Measurements from ENCODE around the gene RANBP17.
"Not testable (repeated sequence)": the region's sequence is repeated elsewhere in the genome, so short reads cannot be mapped to it uniquely, and the experiment has no call there.

Gene RANBP17

DNA sequence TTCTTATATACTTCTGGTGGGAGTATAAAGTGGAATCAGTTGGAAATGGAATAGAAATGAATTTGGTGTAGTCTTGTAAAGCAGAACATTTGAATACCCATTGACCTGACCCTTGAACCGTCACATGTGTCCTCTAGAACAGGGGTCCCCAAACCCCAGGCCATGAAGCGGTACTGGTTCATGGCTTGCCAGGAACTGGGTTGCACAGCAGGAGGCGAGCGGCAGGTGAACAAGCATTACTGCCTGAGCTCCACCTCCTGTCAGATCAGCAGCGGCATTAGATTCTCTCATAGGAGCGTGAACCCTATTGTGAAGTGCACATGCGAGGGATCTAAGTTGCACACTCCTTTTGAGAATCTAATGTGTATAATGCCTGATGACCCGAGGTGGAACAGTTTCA is 80.0 kb downstream of the RANBP17 start:
- H3K4me3 ChIP-seq (ENCODE audit: low read depth, low read length) = no peak overlapping the region
- TF ChIP-seq, protein P1, sequence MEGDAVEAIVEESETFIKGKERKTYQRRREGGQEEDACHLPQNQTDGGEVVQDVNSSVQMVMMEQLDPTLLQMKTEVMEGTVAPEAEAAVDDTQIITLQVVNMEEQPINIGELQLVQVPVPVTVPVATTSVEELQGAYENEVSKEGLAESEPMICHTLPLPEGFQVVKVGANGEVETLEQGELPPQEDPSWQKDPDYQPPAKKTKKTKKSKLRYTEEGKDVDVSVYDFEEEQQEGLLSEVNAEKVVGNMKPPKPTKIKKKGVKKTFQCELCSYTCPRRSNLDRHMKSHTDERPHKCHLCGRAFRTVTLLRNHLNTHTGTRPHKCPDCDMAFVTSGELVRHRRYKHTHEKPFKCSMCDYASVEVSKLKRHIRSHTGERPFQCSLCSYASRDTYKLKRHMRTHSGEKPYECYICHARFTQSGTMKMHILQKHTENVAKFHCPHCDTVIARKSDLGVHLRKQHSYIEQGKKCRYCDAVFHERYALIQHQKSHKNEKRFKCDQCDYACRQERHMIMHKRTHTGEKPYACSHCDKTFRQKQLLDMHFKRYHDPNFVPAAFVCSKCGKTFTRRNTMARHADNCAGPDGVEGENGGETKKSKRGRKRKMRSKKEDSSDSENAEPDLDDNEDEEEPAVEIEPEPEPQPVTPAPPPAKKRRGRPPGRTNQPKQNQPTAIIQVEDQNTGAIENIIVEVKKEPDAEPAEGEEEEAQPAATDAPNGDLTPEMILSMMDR (IDR thresholded peaks at IDR 0.05; ENCODE audit: low read depth, low read length, missing control alignments) = no peak
- in situ Hi-C loops (cut with HindIII; ENCODE audit: low sequenced_read_pairs) = no loop called here
- DNase-seq (ENCODE audit: low read depth) = no peak

- in situ Hi-C loops (cut with HindIII; ENCODE audit: low sequenced_read_pairs) = no loop called here
- no peak for DNase-seq (ENCODE audit: low read depth)
- no peak overlapping the region for H3K4me3 ChIP-seq (ENCODE audit: low read depth, low read length)
- TF ChIP-seq, protein P1 (IDR thresholded peaks at IDR 0.05; ENCODE audit: low read depth, low read length, missing control alignments) = no peak
Observed at GRCh38 chr5:170945275-170945674, 83.5 kb downstream of the RANBP17 start.

DNA sequence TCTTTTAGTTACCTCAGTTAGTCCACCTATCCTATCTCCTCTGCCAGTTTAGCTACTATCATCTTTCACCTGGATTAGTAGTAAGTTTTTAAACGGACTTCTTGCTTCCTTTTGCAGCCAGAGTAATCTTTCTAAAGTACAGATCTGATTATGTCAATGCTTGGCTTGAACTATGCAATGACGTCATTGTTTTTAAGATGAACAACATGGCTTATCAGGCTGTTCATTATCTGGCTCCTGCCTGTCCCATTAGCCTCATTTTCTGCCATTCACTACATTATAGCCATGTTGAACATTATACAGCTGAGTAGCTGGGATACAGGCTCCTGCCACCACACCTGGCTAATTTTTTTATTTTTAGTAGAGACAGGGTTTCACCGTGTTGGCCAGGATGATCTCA is 98.7 kb downstream of the RANBP17 start:
- in situ Hi-C loops (cut with HindIII; ENCODE audit: low sequenced_read_pairs) = no loop called here
- TF ChIP-seq, protein P1 (IDR thresholded peaks at IDR 0.05; ENCODE audit: low read depth, low read length, missing control alignments) = no peak
- no peak for DNase-seq (ENCODE audit: low read depth)
- H3K4me3 ChIP-seq (ENCODE audit: low read depth, low read length) = no peak overlapping the region

DNA sequence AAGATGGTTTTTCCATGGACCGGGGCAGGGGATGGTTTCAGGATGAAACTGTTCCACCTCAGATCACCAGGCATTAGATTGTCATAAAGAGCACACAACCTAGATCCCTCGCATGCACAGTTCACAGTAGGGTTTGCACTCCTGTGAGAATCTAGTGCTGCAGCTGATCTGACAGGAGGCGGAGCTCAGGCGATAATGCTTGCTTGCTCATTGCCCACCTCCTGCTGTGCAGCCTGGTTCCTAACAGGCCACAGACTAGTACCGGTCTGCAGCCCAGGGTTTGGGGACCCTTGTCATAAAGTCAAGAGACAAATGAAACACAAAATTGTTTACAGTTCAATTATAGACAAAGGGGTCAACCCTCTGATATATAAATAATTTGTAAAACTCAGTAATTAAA is 101.7 kb downstream of the RANBP17 start:
- H3K4me3 ChIP-seq (ENCODE audit: low read depth, low read length) = no peak overlapping the region
- DNase-seq (ENCODE audit: low read depth) = no peak
- TF ChIP-seq, protein P1 (IDR thresholded peaks at IDR 0.05; ENCODE audit: low read depth, low read length, missing control alignments) = no peak
- in situ Hi-C loops (cut with HindIII; ENCODE audit: low sequenced_read_pairs) = no loop called here

DNA sequence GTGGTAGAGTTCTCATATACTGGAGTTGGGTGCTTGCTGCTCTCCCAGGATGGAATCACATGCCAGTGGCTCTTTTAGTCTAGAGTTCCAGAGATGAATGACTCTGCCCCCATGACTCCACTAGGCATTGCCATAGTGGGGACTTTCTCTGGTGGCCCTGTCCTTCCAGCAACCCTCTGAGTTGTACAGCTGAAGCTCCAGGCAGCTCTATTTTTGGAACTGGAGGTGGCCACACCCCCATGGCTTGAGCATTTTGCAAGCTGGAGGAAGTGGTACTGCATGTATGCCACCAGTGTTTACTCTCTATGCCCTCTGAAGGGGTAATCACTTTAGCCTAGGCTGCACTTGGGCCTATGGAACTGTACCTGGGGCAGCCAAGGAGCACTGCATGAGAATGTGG is 112.6 kb downstream of the RANBP17 start:
- in situ Hi-C loops (cut with HindIII; ENCODE audit: low sequenced_read_pairs) = no loop called here
- TF ChIP-seq, protein P1 (IDR thresholded peaks at IDR 0.05; ENCODE audit: low read depth, low read length, missing control alignments) = no peak
- H3K4me3 ChIP-seq (ENCODE audit: low read depth, low read length) = no peak overlapping the region
- DNase-seq (ENCODE audit: low read depth) = no peak

DNA sequence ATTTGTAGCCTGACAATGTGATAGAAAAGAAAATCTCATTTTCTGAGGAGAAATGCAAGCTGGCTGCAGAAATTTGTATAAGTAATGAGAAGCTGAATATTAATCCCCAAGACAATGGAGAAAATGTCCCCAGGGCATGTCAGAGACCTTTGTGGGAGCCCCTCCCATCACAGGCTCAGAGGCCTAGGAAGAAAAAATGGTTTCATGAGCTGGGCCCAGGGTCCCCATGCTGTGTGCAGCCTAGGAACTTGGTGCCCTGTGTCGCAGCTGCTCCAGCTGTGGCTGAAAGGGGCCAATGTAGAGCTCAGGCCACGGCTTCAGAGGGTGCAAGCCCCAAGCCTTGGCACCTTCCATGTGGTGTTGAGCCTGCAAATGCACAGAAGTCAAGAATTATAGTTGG is 118.4 kb downstream of the RANBP17 start:
- in situ Hi-C loops (cut with HindIII; ENCODE audit: low sequenced_read_pairs); DNase-seq (ENCODE audit: low read depth); H3K4me3 ChIP-seq (ENCODE audit: low read depth, low read length): not testable (repeated sequence)

DNA sequence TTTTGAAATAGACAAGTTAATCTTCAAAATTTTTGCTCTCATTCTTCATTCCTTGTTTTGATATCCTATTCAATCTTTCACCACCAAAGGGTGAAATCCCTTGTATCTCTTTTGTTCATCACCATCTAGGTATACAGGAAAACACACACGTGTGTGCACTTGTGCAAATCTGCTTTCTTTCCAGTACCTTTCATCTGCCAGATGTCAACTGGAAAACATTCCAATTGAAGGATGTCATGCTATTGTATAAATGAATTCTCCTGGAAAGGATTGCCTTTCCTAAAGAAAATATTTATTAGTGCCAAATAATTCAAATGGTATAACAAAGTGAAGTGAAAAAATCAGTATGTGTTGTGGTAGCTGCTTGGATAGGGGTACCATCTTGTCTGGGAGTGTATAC is 123.7 kb downstream of the RANBP17 start:
- DNase-seq (ENCODE audit: low read depth) = no peak
- in situ Hi-C loops (cut with HindIII; ENCODE audit: low sequenced_read_pairs) = no loop called here
- H3K4me3 ChIP-seq (ENCODE audit: low read depth, low read length) = no peak overlapping the region
- TF ChIP-seq, protein P1 (IDR thresholded peaks at IDR 0.05; ENCODE audit: low read depth, low read length, missing control alignments) = no peak

Measured in astrocyte of the cerebellum (primary cell).